GM21528 (cell line): ENCODE measurements around the gene RPLP2.

Experiments
- ATAC-seq: cut with Tn5 transposase; IDR thresholded peaks from one replicate; pipeline ENCODE4 v1.9.1; 2021; ENCODE audit warnings: mild to moderate bottlenecking, moderate library complexity; ENCODE audit not compliant: unreplicated experiment, low FRiP score

RPLP2 gene

DNA sequence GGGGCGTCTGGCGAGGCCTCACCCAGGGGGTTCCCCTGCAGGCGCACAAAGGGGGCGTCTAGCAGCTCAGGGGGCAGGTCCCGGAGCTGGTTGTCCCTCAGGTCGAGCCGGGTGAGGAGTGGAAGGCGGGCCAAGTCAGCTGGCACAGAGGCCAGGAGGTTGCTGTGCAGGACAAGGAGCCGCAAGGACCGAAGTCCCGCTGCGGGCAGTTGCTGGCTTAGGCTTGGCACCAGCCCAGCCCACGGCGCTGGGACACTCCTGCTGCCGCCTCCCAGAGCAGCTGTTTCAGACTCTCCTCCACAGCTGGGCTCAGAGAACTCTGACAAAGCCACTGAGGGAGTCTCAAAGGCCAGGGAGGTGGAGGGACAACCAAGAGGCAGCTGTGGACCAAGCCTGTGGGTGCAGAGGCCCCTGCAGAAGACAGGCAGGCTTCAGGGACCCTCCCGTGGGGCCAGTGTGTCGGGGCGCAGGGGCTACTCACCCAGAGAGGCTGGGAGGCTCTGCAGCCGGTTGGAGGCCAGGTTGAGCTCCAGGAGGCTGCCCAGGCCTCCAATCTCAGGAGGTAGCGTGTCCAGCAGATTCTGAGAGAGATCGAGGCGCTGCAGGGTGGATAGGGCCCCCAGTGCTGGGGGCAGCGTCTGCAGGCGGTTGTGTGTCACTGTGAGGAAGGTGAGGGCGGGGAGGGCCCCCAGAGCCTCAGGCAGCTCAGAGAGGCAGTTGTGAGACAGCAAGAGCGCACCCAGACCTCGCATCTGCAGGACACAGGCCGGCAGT is 6.9 kb upstream of the RPLP2 start:
- no peak for ATAC-seq

GRCh38 chr11:803467-803742 is 6.4 kb upstream of the RPLP2 start:
- ATAC-seq, result no peak

DNA sequence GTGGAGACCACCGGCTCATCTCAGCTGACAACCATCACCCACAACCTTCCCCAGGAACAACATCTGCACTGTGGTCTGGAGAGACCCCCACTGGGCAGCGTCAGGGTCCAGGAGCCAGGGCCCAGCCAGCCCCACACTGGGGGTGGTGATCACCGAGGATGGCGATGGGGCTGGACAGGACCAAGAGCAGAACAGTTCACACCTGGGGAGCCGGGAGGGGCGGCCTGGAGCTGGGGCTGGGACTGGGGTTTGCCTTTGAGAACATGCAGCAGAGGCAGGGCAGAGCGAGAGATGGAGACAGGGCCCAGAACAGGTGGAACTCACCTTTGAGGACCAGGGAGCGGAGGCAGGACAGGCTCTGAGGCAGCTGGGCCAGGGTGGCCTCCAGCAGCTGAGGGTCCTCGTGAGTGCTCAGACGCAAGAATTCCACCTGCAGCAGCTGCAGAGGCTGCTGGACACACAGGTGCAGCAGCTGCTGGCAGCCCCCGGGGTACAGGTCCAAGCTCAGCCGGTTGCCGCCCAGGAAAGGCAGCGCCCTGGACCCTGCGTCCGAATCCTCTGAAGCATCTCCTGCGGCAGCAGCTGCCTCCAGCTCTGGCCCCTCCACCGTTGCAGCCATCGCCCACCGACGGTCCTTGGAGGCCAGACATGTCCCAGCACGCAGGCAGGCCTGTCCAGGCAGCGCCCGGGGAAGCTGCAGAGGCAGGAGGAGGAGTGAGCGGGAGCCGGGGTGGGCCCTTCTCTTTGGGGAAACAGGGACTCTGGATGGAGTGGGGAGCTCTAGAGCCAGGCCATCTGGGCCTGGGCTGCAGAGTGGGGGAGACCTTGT is 5.8 kb upstream of the RPLP2 start:
- no peak for ATAC-seq

- ATAC-seq, result no peak
Observed at GRCh38 chr11:804599-804964, 5.2 kb upstream of the RPLP2 start.

DNA sequence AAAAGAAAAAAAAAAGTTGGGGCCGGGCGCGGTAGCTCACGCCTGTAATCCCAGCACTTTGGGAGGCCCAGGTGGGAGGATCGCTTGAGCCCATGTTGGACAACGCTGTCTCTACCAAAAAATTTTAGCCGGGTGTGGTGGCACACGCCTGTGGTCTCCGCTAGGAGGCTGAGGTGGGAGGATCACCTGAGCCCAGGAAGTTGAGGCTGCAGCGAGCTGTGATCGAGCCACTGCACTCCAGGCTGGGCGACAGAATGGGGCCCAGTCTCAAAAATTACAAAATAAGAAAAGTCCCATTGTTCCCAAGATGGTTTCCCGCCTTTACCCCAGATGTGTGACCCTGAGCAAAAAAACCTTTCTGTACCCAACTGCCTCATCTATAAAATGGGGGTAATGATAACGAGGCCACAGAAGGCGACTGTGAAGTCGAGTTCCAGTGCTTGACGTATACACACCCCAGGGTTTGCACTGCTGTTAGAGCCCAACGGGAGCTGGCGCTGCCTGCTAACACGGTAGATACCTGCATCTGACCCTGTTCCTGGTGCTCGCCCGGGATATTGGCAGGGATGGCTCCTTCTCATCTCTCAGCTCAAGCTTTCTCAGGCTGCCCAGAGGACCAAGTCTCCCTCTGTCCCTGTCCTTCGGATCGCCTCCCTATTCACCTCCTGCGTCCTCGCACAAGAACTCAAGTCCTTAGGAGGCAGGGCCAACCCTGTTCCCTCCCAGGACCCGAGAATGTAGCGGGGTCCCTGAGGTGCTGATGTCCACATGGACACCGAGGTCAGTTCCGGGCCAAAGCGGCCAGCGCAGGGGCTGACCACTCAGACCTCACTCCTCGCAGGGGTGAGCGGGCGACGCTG is 1.1 kb upstream of the RPLP2 start:
- ATAC-seq, result no peak

DNA sequence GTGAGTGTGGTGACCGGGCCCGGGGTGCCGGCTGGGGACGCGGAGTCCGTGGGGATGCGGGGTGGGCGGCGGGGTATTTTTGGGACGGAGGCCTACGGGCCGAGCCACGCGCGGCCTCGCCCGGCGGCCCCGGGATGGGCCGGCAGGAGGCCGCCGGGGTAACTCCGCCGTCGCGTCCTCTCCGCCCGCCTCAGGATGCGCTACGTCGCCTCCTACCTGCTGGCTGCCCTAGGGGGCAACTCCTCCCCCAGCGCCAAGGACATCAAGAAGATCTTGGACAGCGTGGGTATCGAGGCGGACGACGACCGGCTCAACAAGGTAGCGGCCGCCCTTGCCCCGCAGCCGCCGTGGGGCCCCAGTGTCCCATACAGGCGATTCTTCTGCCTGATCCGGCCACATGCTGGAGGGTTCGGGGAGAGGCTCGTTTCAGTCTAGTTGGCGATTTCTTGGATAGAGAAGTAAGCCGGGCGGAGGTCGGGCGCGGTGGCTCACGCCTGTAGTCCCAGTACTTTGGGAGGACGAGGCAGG is 337 bp downstream of the RPLP2 start:
- no peak for ATAC-seq

- ATAC-seq, result no peak
Observed at GRCh38 chr11:811446-812245, 1.9 kb downstream of the RPLP2 start.

GRCh38 chr11:812390-812789 is 2.6 kb downstream of the RPLP2 start:
- no peak for ATAC-seq

DNA sequence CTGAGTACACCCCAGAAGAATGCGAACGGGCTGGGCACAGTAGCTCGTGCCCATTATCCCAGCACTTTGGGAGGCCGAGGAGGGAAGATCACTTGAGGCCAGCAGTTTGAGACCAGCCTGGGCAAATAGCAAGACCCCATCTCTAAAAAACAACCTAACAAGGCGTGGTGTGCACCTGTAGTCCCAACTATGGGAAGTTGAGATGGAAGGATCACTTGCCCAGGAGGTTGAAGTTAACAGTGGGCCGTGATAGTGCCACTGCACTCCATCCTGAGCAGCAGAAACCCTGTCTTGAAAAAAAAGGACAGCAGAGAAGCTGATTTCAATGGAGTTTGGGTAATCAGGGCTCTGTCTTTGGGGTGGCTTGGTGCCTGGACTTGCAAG is 3.3 kb downstream of the RPLP2 start:
- no peak for ATAC-seq

- no peak for ATAC-seq
Observed at GRCh38 chr11:813456-814096, 3.8 kb downstream of the RPLP2 start.

- ATAC-seq, result no peak
Observed at GRCh38 chr11:815675-816432, 6.1 kb downstream of the RPLP2 start.

DNA sequence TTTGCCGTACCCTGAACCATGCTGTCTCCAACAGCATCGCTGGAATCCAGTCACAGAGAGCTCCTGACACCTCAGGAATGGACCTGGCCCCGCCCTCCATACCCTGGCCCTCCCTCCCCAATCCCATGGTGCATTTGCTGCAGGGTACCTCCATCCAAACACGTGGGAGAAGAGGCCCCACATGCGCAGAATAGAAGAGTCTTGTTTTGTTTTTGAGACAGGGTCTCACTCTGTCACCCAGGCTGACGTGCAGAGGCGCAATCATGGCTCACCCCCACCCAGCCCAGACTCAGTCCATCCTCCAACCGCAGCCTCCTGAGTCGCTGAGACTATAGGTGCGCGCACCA is 6.6 kb downstream of the RPLP2 start:
- ATAC-seq, result no peak

DNA sequence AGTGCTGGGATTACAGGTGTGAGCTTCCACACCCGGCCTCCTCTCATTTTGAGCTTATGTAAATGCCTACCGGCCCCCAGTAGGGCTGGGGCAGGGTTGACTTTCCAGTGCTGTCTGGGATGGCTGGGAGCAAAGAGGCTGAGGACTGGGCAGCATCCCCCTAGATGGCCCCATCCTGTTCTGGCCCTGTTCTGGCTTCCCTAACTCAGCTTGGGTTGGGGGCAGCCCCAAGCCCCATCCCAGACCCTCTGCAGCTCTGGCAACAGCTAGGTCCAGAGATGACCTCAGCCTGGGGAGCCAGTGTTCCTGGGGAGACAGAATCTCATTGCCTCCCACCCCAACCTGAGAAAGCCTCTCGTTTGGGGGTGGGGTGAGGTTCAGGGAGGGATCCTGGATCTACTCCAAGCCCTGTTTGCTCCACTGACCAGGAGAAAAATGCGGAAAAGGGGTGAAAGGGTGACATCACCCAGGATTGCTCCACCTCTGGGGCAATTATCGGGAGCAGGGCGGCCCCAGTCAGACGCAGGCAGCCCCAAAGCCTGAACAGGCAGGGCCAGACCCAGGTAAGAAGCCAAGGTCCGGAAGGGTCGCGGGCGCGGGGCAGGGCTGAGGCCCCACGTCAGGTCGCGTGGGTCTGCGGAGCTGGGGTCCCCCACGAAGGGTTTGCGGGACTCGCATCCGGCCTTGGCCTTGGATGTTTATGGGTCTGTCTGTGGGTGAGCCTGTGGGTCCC is 8.8 kb downstream of the RPLP2 start, which contains the start of gene PNPLA2:
Gene PNPLA2, plus strand, starts transcription at position 519 of the 733 bp plus-strand sequence. CDS start 805 bp downstream, outside the sequence.
- no peak for ATAC-seq

- ATAC-seq, result peak; percentile 63
Observed at GRCh38 chr11:819129-819931, 9.6 kb downstream of the RPLP2 start.

DNA sequence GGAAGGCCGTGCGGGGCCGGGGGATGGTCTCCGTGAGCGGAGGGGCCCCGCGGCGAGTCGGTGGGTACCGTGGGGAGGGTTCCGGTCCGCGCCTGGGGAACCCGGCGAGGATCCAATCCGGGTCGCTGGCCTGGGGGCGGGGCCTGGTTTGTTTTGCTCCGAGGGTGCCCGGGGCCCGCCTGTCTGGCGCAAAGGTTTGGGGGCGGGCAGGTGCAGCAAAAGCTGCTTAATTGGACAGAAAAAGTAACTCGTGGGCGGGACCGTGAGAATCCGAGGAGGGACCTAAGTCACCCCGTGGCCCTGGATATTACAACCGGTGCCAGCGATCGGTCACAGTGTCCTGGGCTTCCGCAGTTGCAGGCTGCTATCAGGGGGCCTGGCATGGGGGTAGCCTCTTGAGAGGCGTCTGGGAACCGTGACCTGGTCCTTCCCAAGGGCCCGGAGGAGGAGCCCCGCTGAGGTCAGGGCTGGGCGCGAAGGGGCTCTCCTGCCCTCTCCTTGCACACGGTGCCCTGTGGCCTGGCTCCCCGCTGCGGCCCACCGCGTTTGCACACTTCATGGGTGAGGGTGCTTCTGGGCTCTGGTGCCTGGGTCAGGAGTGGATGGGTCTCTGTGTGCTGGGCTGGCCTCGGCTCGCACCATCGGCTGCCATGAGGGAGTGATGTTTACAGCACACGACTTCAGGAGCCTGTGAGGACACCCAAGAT is 10.3 kb downstream of the RPLP2 start:
- ATAC-seq, result peak; percentile 61

- ATAC-seq, result no peak
Observed at GRCh38 chr11:820655-821511, 11.1 kb downstream of the RPLP2 start.
